ENCODE data around the gene PIR.

The PIR gene

GRCh38 chrX:15483891-15484290, 9.2 kb downstream of the PIR start:
- DNase-seq (ENCODE audit: low read depth) = no peak

- DNase-seq (ENCODE audit: low read depth) = no peak
Measured at GRCh38 chrX:15475486-15475885, 17.6 kb downstream of the PIR start.

- no peak for DNase-seq (ENCODE audit: low read depth)
Measured at GRCh38 chrX:15475021-15475420, 18.1 kb downstream of the PIR start.

- DNase-seq (ENCODE audit: low read depth) = no peak
Measured at GRCh38 chrX:15474028-15474427, 19.1 kb downstream of the PIR start.

GRCh38 chrX:15472531-15472930, 20.6 kb downstream of the PIR start:
- DNase-seq (ENCODE audit: low read depth) = no peak

DNA sequence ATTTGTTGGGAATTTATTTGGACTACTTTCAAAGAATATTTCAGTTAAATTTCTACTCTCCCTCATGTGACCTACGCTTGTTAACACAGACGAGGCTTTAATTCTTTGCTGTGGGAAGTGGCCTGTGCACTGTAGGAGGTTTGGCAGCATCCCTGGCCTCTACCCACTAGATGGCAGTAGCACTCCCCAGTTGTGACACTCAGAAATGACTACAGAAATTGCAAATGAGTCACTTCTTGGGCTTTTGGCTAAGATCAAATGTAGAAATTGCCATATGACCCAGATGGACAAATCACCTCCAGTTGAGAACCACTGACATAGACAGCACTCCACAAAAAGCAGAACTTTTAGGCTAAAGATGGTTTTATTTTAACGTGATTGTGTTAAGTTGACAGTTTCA, 22.1 kb downstream of the PIR start:
- peak; percentile 24 for DNase-seq (ENCODE audit: low read depth)

GRCh38 chrX:15469613-15470012, 23.5 kb downstream of the PIR start:
- DNase-seq (ENCODE audit: low read depth) = no peak

DNA sequence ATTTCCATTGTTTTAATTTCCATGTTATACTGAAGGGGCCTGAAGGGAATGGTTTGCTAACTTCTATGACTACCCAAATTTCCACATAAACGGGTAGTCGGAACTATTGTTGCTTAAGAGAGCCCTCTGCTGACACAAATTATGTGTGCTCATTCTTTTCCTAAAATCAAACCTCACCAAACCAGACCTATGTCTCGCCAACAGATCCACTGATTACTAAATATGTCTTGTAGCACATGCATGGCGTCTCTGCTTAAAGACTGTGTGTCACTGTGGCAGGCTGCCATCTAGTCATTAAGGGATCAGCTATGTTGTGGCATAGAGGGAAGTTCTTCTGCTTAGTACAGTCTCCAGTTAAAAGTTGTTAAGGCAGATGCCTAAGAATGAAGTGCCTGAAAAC, 25.1 kb downstream of the PIR start:
- DNase-seq (ENCODE audit: low read depth) = no peak

GRCh38 chrX:15465896-15466651, 27.1 kb downstream of the PIR start:
- DNase-seq (ENCODE audit: low read depth) = no peak

GRCh38 chrX:15465347-15465746, 27.8 kb downstream of the PIR start:
- no peak for DNase-seq (ENCODE audit: low read depth)

- no peak for DNase-seq (ENCODE audit: low read depth)
Measured at GRCh38 chrX:15464704-15465103, 28.4 kb downstream of the PIR start.

DNA sequence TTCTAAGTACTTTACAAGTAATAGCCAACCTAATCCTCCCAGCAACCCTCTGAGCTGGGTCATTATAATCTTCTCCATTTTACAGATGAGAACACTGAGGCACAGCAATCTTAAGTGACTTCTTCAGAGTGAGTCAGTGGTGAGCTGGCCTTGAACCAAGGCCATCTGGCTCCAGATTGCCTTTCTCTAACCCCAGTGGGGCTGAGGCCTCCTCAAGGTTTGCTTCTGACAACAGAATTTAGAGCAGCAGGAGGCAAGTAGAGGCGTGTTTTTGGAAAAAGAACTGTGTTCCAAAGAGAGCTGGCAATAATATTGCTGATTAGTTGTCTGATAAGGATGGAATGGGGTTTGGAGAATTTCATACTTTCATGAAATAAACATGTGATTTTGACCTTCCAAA, 41.2 kb downstream of the PIR start:
- DNase-seq (ENCODE audit: low read depth) = no peak

DNA sequence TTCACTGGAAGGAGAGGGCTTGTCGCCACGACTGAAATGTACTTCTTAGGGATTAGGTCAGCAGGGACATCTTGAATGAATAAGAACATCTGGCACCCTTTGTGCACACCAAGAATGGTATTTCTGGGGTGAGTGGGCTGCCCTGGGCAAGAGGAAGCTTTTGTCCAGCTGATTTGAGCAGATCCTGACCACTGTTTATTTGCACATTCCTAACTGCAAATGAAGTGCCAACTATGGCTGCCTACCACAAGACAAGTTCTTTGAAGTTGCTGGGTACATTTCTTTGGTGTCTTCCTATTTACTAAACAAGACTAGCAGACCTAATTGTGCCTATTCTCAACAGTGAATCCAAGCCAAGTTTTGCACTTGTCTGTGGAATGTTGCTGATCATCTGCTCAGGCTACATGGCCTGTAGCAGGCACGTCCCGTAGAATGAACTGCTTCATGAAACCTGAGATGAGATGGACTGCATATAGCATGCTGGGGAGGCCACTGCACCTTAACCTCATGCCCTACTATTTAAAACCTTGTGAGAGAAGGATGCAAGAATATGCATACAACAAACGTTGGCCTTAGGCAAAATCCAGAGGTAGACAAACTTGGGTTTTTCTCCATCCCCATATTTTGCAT, 45.0 kb downstream of the PIR start:
- DNase-seq (ENCODE audit: low read depth) = no peak

GRCh38 chrX:15441464-15441863, 51.7 kb downstream of the PIR start:
- no peak for DNase-seq (ENCODE audit: low read depth)

DNA sequence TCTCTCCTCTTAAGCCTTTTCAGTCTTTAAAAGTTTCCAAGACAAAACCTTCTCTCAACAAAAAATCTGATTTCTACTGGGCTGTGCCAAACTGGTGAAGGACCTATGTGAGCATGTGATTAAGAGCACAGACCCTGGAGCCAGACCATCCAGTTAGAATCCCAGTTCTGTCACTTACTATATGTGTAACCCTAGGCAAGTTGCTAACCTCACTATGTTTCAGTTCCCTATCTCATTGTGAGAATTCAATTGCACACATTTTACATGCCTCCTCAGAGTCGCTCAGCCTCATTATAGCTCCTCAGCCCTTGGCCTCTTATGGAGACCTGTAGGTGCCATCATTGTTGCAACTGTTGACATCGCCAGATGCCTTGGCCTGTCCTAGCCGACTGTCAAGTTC, 54.8 kb downstream of the PIR start:
- no peak for DNase-seq (ENCODE audit: low read depth)

GRCh38 chrX:15437724-15438123, 55.4 kb downstream of the PIR start:
- no peak for DNase-seq (ENCODE audit: low read depth)

DNA sequence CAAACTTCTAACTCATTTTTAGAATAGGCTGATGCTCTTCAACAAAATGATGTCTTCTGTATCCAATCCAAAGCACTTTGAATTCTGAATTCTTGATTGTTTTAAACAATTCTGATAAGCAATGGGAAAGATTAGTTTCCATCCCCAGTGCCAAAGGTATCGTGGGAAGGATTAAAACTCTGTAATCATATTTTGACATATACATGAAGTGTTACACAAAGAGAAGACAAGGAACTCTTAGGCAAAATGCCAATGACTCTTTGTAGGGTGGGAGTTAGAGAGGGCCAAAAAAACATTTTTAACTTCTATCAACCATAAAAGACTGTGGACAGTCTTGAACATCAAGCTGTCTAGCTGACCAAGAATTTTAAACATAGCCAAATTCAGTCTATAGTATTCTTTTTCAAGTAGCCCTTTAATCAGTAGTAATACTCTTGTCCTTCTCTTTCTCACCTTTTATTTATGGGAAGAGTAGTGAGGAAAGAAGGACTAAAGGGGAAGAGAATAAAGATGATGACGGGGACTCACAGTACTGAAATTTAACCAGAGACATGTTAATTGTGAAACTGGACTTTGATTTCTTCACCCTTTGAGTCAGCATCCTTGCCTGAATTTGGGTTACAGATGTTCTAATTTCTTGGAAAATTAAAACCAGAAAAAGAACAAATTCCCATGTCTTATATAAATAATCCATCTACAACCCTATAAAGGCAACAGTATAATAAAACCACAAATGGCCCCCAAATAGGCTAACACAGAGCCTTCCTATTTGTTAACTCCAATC, 57.1 kb downstream of the PIR start:
- no peak for DNase-seq (ENCODE audit: low read depth)

DNA sequence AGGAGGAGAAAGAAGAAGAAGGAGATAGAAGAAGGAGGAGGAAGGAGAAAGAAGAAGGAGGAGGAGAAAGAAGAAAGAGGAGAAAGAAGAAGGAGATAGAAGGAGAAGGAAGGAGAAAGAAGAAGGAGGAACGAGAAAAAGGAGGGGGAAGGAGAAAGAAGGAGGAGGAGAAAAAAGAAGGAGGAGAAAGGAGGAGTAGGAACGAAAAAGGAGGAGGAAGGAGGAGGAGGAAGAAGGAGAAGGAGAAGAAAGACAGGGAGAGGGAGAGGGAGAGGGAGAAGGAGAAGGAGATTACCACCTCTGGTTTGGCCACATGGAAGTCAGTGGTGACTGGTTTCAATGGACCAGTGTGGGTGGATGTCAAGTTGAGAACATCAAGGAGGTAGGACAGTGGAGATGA, 58.9 kb downstream of the PIR start:
- DNase-seq (ENCODE audit: low read depth) = no peak

GRCh38 chrX:15430584-15430983, 62.5 kb downstream of the PIR start:
- DNase-seq (ENCODE audit: low read depth) = no peak

- no peak for DNase-seq (ENCODE audit: low read depth)
Measured at GRCh38 chrX:15430076-15430475, 63.1 kb downstream of the PIR start.

GRCh38 chrX:15425024-15425423, 68.1 kb downstream of the PIR start:
- DNase-seq (ENCODE audit: low read depth) = no peak

GRCh38 chrX:15418707-15419181, 74.4 kb downstream of the PIR start:
- no peak for DNase-seq (ENCODE audit: low read depth)
